Osteoblast (primary cell): Measurements from ENCODE around the gene VPREB3. TPM values are rescaled to one million over a fixed set of nuclear protein-coding genes. Genes with fewer than 3 reads are reported as not detected.

Source experiments
- DNase-seq: peaks from one replicate; pipeline ENCODE4 v3.0.0; 2011; ENCODE audit warnings: low spot score, mixed read lengths; ENCODE audit not compliant: insufficient read length; ENCODE audit errors: missing footprints
- H2AFZ ChIP-seq: 2 replicates; pipeline ENCODE4 v1.6.0; 2011; ENCODE audit warnings: mild to moderate bottlenecking, low read length
- H3K27ac ChIP-seq: 2 replicates; pipeline ENCODE4 v1.5.1; 2011; ENCODE audit warnings: mild to moderate bottlenecking, low read depth, low read length, moderate library complexity
- H3K27me3 ChIP-seq: 2 replicates; pipeline ENCODE4 v1.6.0; 2012; ENCODE audit warnings: mild to moderate bottlenecking, control low read depth, inconsistent platforms, low read length, moderate library complexity; ENCODE audit not compliant: insufficient read depth
- H3K36me3 ChIP-seq: 2 replicates; pipeline ENCODE4 v1.5.1; 2011; ENCODE audit warnings: mild to moderate bottlenecking, low read length, control low read depth, moderate library complexity; ENCODE audit not compliant: insufficient read depth
- H3K4me1 ChIP-seq: 2 replicates; pipeline ENCODE4 v1.5.1; 2011; ENCODE audit warnings: mild to moderate bottlenecking, low read length, control low read depth, moderate library complexity; ENCODE audit not compliant: insufficient read depth
- H3K4me2 ChIP-seq: 2 replicates; pipeline ENCODE4 v1.6.0; 2011; ENCODE audit warnings: mild to moderate bottlenecking, low read length; ENCODE audit not compliant: insufficient read depth
- H3K4me3 ChIP-seq: fragments of 200-600 bp; sonication (generic); 3 replicates; pipeline ENCODE4 v1.5.1; 2012; ENCODE audit warnings: mild to moderate bottlenecking, low read length, inconsistent platforms; ENCODE audit not compliant: insufficient read depth
- H3K79me2 ChIP-seq: 2 replicates; pipeline ENCODE4 v1.6.0; 2012; ENCODE audit warnings: mild to moderate bottlenecking, low read length, control low read depth, inconsistent platforms; ENCODE audit not compliant: insufficient read depth
- H3K9me3 ChIP-seq: 2 replicates; pipeline ENCODE4 v1.5.1; 2011; ENCODE audit warnings: low read depth, low read length, control low read depth
- H4K20me1 ChIP-seq: 2 replicates; pipeline ENCODE4 v1.6.0; 2012; ENCODE audit warnings: mild to moderate bottlenecking, low read length, control low read depth; ENCODE audit not compliant: insufficient read depth
- CTCF ChIP-seq: IDR thresholded peaks from 2 replicates; pipeline ENCODE4 v1.5.1; 2011; ENCODE audit warnings: mild to moderate bottlenecking, low read depth, low read length, moderate library complexity; ENCODE audit errors: extremely low read depth
- total RNA-seq: library from RNA; depleted of rRNA; stranded (reverse); fragments of >200 nt; gene quantifications from 2 replicates; pipeline ENCODE4 v1.2.3, GENCODE V29; 2012

The VPREB3 gene
- total RNA-seq, 1 donor = not detected

- Histone ChIP-seq H3K36me3 (no peaks in the 10 kb centered on the region), H4K20me1 (no peaks in the 10 kb centered on the region), H3K4me1 (peaks cover 13% of the 10 kb centered on the region), H2AFZ (no peak overlapping the region), H3K27me3 (no peaks in the 10 kb centered on the region), H3K79me2 (peaks cover 3% of the 10 kb centered on the region), H3K4me2 (no peak overlapping the region), H3K4me3 (no peak overlapping the region), H3K27ac (no peak overlapping the region), H3K9me3 (no peaks in the 10 kb centered on the region)
- no peak for TF ChIP-seq CTCF
- DNase-seq = peak; percentile 38
These were observed 840 bp downstream of the VPREB3 start for GRCh38 chr22:23753385-23753784.

GRCh38 chr22:23752750-23753149 is 1.5 kb downstream of the VPREB3 start:
- H4K20me1 ChIP-seq = no peaks in the 10 kb centered on the region
- H3K27me3 ChIP-seq = no peaks in the 10 kb centered on the region
- no peak overlapping the region for H3K27ac ChIP-seq
- H3K4me1 ChIP-seq = peaks cover 13% of the 10 kb centered on the region
- H2AFZ ChIP-seq = no peak overlapping the region
- H3K4me2 ChIP-seq = no peak overlapping the region
- DNase-seq = peak; percentile 44
- no peak for TF ChIP-seq CTCF
- H3K79me2 ChIP-seq = peaks cover 5% of the 10 kb centered on the region
- H3K36me3 ChIP-seq = no peaks in the 10 kb centered on the region
- no peak overlapping the region for H3K4me3 ChIP-seq
- H3K9me3 ChIP-seq = no peaks in the 10 kb centered on the region

GRCh38 chr22:23752090-23752691 is 2.0 kb downstream of the VPREB3 start:
- H3K4me3 ChIP-seq = no peak overlapping the region
- no peaks in the 10 kb centered on the region for H3K27me3 ChIP-seq
- H2AFZ ChIP-seq = no peak overlapping the region
- no peak overlapping the region for H3K4me2 ChIP-seq
- no peak overlapping the region for H3K27ac ChIP-seq
- peaks cover 13% of the 10 kb centered on the region for H3K4me1 ChIP-seq
- H3K79me2 ChIP-seq = peaks cover 5% of the 10 kb centered on the region
- peak; percentile 42 for DNase-seq
- no peak for TF ChIP-seq CTCF
- H3K36me3 ChIP-seq = no peaks in the 10 kb centered on the region
- H4K20me1 ChIP-seq = peaks cover under 1% of the 10 kb centered on the region
- no peaks in the 10 kb centered on the region for H3K9me3 ChIP-seq

- Histone ChIP-seq H3K27ac (peak overlapping the region; percentile 75), H2AFZ (peak overlapping the region; percentile 95), H4K20me1 (peaks cover 4% of the 10 kb centered on the region), H3K79me2 (peaks cover 11% of the 10 kb centered on the region), H3K4me2 (peak overlapping the region; percentile 85), H3K4me1 (peaks cover 13% of the 10 kb centered on the region), H3K27me3 (no peaks in the 10 kb centered on the region), H3K36me3 (no peaks in the 10 kb centered on the region), H3K9me3 (no peaks in the 10 kb centered on the region), H3K4me3 (peak overlapping the region; percentile 89)
- DNase-seq = no peak
- no peak for TF ChIP-seq CTCF
These were observed 2.7 kb downstream of the VPREB3 start for GRCh38 chr22:23751441-23751996.
